Breast epithelium (tissue), 3 donors: Measurements from ENCODE around the gene PHACTR4.
A peak's percentile ranks its signal among the peaks of the same experiment; 100 is the strongest.

Source experiments
- POLR2A ChIP-seq: fragments of 450-650 bp; IDR thresholded peaks from one replicate; pipeline ENCODE4 v1.6.1; 2016; ENCODE audit warnings: antibody characterized with exemption, mild to moderate bottlenecking, moderate library complexity
- POLR2AphosphoS5 ChIP-seq, 3 donors: sonication (generic); formaldehyde crosslinking; IDR thresholded peaks; one replicate each; pipeline ENCODE4 v1.6.1; 2017; ENCODE audit warnings: antibody characterized with exemption in 3 of 3
- TF ChIP-seq, protein P1 (sequence below), 3 donors: fragments of 450-650 bp; IDR thresholded peaks; one replicate each; pipeline ENCODE4 v1.5.1; 2016 to 2017; ENCODE audit warnings: antibody characterized with exemption in 3 of 3, mild to moderate bottlenecking in 3 of 3, moderate library complexity in 3 of 3

DNA sequence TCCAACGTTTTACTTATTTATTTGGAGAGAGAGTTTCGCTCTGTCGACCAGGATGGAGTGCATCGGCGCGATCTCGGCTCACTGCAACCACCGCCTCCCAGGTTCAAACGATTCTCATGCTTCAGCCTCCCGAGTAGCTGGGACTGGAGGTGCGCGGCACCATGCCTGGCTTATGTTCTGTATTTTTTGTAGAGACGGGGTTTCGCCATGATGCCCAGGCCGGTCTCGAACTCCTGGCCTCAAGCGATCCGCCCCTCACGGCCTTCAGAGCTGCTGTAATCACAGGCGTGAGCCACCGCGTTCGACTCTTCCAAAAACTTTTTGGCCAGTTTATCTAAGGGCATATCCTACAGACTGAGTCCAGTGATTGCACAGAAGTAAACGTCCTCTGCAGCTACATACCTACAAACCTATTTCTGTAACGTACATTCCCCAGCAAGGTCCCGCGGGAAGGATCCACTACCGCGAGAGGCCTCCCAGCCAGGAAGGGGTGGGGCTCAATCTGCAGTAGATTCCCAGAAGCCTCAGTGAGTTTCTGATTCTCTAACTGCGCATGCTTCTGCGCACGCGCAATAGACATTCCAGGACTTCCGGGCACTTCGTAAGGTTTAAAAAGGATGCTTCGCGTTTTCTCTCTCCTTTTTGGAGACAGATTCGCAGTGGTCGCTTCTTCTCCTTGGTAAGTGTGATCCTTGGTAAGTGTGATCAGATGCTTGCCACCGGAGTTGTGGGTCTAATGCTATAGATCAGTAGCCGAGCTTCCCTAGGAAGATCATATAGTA is 136.1 kb downstream of the PHACTR4 start, which contains the start of gene RCC1:
- TF ChIP-seq POLR2A (peak; percentile 98), POLR2AphosphoS5 (IDR thresholded peaks at IDR 0.05) (peak; percentile 75 to 98 (median 95))
- TF ChIP-seq, protein P1, sequence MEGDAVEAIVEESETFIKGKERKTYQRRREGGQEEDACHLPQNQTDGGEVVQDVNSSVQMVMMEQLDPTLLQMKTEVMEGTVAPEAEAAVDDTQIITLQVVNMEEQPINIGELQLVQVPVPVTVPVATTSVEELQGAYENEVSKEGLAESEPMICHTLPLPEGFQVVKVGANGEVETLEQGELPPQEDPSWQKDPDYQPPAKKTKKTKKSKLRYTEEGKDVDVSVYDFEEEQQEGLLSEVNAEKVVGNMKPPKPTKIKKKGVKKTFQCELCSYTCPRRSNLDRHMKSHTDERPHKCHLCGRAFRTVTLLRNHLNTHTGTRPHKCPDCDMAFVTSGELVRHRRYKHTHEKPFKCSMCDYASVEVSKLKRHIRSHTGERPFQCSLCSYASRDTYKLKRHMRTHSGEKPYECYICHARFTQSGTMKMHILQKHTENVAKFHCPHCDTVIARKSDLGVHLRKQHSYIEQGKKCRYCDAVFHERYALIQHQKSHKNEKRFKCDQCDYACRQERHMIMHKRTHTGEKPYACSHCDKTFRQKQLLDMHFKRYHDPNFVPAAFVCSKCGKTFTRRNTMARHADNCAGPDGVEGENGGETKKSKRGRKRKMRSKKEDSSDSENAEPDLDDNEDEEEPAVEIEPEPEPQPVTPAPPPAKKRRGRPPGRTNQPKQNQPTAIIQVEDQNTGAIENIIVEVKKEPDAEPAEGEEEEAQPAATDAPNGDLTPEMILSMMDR (IDR thresholded peaks at IDR 0.05), result no peak
